Muscle layer of duodenum (tissue), 2 donors: ENCODE results near the gene SCPEP1.

Experiments used
- H3K27ac ChIP-seq: one replicate; pipeline ENCODE4 v1.7.0; 2013; ENCODE audit warnings: mild to moderate bottlenecking, low read length
- H3K27me3 ChIP-seq: one replicate; pipeline ENCODE4 v1.7.0; 2013; ENCODE audit warnings: low read depth, mild to moderate bottlenecking, control low read depth, low read length
- H3K36me3 ChIP-seq, 2 donors: one replicate each; pipeline ENCODE4 v1.7.0; 2013; ENCODE audit warnings: low read length in 2 of 2, control low read depth in 1 of 2, mild to moderate bottlenecking in 1 of 2; ENCODE audit not compliant: insufficient read depth in 2 of 2, control insufficient read depth in 1 of 2
- H3K4me1 ChIP-seq, 2 donors: one replicate each; pipeline ENCODE4 v1.7.0; 2013; ENCODE audit warnings: low read length in 2 of 2, mild to moderate bottlenecking in 2 of 2, control low read depth in 1 of 2, moderate library complexity in 1 of 2; ENCODE audit not compliant: insufficient read depth in 2 of 2, control insufficient read depth in 1 of 2
- H3K4me3 ChIP-seq, 2 donors: one replicate each; pipeline ENCODE4 v1.7.0; 2013; ENCODE audit warnings: low read length in 2 of 2, low read depth in 1 of 2, mild to moderate bottlenecking in 1 of 2
- H3K9me3 ChIP-seq, 2 donors: one replicate each; pipeline ENCODE4 v1.7.0; 2013; ENCODE audit warnings: low read length in 2 of 2, control low read depth in 1 of 2, mild to moderate bottlenecking in 1 of 2; ENCODE audit not compliant: control insufficient read depth in 1 of 2
- donor health status: healthy.

SCPEP1 gene

GRCh38 chr17:57027852-57028251 is 49.9 kb downstream of the SCPEP1 start:
- Histone ChIP-seq H3K9me3 (peaks cover 0 to 4% of the 10 kb centered on the region in 2 donors), H3K4me3 (no peak overlapping the region), H3K27me3 (no peaks in the 10 kb centered on the region), H3K27ac (no peak overlapping the region), H3K4me1 (no peaks in the 10 kb centered on the region), H3K36me3 (no peaks in the 10 kb centered on the region)

GRCh38 chr17:57032343-57032742 is 54.4 kb downstream of the SCPEP1 start:
- H3K4me1 ChIP-seq = peaks cover 0 to 11% of the 10 kb centered on the region in 2 donors
- peaks cover 0 to 4% of the 10 kb centered on the region in 2 donors for H3K9me3 ChIP-seq
- H3K36me3 ChIP-seq = no peaks in the 10 kb centered on the region
- H3K27ac ChIP-seq = peak overlapping the region; percentile 49
- no peak overlapping the region for H3K4me3 ChIP-seq
- no peaks in the 10 kb centered on the region for H3K27me3 ChIP-seq

- H3K27ac ChIP-seq = peak overlapping the region; percentile 9
- H3K27me3 ChIP-seq = no peaks in the 10 kb centered on the region
- no peaks in the 10 kb centered on the region for H3K36me3 ChIP-seq
- no peak overlapping the region for H3K4me3 ChIP-seq
- H3K9me3 ChIP-seq = peaks cover 0 to 3% of the 10 kb centered on the region in 2 donors
- peaks cover 0 to 11% of the 10 kb centered on the region in 2 donors for H3K4me1 ChIP-seq
These were observed 55.4 kb downstream of the SCPEP1 start for GRCh38 chr17:57033296-57033695.

- Histone ChIP-seq H3K27me3 (no peaks in the 10 kb centered on the region), H3K27ac (peak overlapping the region; percentile 77), H3K9me3 (no peaks in the 10 kb centered on the region), H3K36me3 (no peaks in the 10 kb centered on the region), H3K4me3 (no peak overlapping the region), H3K4me1 (peaks cover 0 to 11% of the 10 kb centered on the region in 2 donors)
These were observed 57.1 kb downstream of the SCPEP1 start for GRCh38 chr17:57034807-57035754.

- peak overlapping the region; percentile 77 for H3K27ac ChIP-seq
- peak overlapping the region in 1 of 2 donors; percentile 32 for H3K4me3 ChIP-seq
- H3K27me3 ChIP-seq = no peaks in the 10 kb centered on the region
- no peaks in the 10 kb centered on the region for H3K36me3 ChIP-seq
- H3K9me3 ChIP-seq = no peaks in the 10 kb centered on the region
- peaks cover 0 to 11% of the 10 kb centered on the region in 2 donors for H3K4me1 ChIP-seq
These were observed 58.1 kb downstream of the SCPEP1 start for GRCh38 chr17:57035971-57036481.

- Histone ChIP-seq H3K36me3 (no peaks in the 10 kb centered on the region), H3K4me1 (peaks cover 0 to 11% of the 10 kb centered on the region in 2 donors), H3K27me3 (no peaks in the 10 kb centered on the region), H3K4me3 (no peak overlapping the region), H3K9me3 (no peaks in the 10 kb centered on the region), H3K27ac (no peak overlapping the region)
These were observed 59.5 kb downstream of the SCPEP1 start for GRCh38 chr17:57037411-57037810.

GRCh38 chr17:57038486-57038885 is 60.6 kb downstream of the SCPEP1 start:
- H3K4me1 ChIP-seq = peaks cover 0 to 11% of the 10 kb centered on the region in 2 donors
- no peak overlapping the region for H3K27ac ChIP-seq
- no peaks in the 10 kb centered on the region for H3K9me3 ChIP-seq
- no peaks in the 10 kb centered on the region for H3K27me3 ChIP-seq
- H3K4me3 ChIP-seq = no peak overlapping the region
- H3K36me3 ChIP-seq = no peaks in the 10 kb centered on the region

- no peak overlapping the region for H3K27ac ChIP-seq
- H3K4me3 ChIP-seq = no peak overlapping the region
- no peaks in the 10 kb centered on the region for H3K9me3 ChIP-seq
- H3K4me1 ChIP-seq = peaks cover 0 to 15% of the 10 kb centered on the region in 2 donors
- no peaks in the 10 kb centered on the region for H3K36me3 ChIP-seq
- peaks cover 7% of the 10 kb centered on the region for H3K27me3 ChIP-seq
These were observed 62.6 kb downstream of the SCPEP1 start for GRCh38 chr17:57040571-57040970.

GRCh38 chr17:57043276-57043675 is 65.3 kb downstream of the SCPEP1 start:
- peaks cover 11% of the 10 kb centered on the region for H3K27me3 ChIP-seq
- no peaks in the 10 kb centered on the region for H3K36me3 ChIP-seq
- no peak overlapping the region for H3K4me3 ChIP-seq
- H3K4me1 ChIP-seq = peaks cover 0 to 14% of the 10 kb centered on the region in 2 donors
- H3K9me3 ChIP-seq = no peaks in the 10 kb centered on the region
- H3K27ac ChIP-seq = no peak overlapping the region

GRCh38 chr17:57044976-57045867 is 67.3 kb downstream of the SCPEP1 start:
- Histone ChIP-seq H3K27me3 (peaks cover 11% of the 10 kb centered on the region), H3K36me3 (no peaks in the 10 kb centered on the region), H3K4me3 (peak overlapping the region; percentile 44 to 64), H3K27ac (no peak overlapping the region), H3K9me3 (no peaks in the 10 kb centered on the region), H3K4me1 (peaks cover 0 to 15% of the 10 kb centered on the region in 2 donors)
